PC-9 (cell line): Measurements from ENCODE around the gene BICC1. TPM values are rescaled to one million over a fixed set of nuclear protein-coding genes. Genes with fewer than 3 reads are reported as not detected.

ENCODE experiments used
- BruUV-seq: library from RNA; stranded (reverse); fragments of 400-500 nt; replicated peaks from 2 replicates; lab custom pipeline; 2021; lab: Mats Ljungman, UMichigan
- CTCF ChIA-PET: fragments of 300-600 bp; sonication (Branson Sonifier 250); formaldehyde crosslinking; loops from one replicate; lab custom pipeline; 2022; ENCODE audit warnings: antibody characterized with exemption; lab: Charles Lee
- POLR2A ChIA-PET: fragments of 300-600 bp; sonication (Branson Sonifier 250); formaldehyde crosslinking; loops from one replicate; lab custom pipeline; 2022; ENCODE audit warnings: antibody characterized with exemption; ENCODE audit not compliant: unreplicated experiment; lab: Charles Lee
- DNase-seq, 2 experiments: peaks; one replicate each; pipeline versions ENCODE4 v3.0.0 to v3.0.0-alpha.2; 2015 to 2022; ENCODE audit warnings: mixed read lengths in 1 of 2
- H2AFZ ChIP-seq: fragments of 200-600 bp; sonication (generic); 2 replicates; pipeline ENCODE4 v1.8.1; 2017; ENCODE audit warnings: antibody characterized with exemption
- H3F3A ChIP-seq: fragments of 200-600 bp; sonication (generic); 2 replicates; pipeline ENCODE4 v1.8.1; 2017; ENCODE audit warnings: antibody characterized with exemption, mild to moderate bottlenecking, low read depth; ENCODE audit not compliant: insufficient read depth
- H3K27ac ChIP-seq: fragments of 200-600 bp; sonication (generic); 2 replicates; pipeline ENCODE4 v1.6.1; 2016; ENCODE audit warnings: mixed run types
- H3K27me3 ChIP-seq: fragments of 200-600 bp; sonication (generic); 2 replicates; pipeline ENCODE4 v1.6.1; 2016; ENCODE audit warnings: low read depth, mixed run types; ENCODE audit not compliant: insufficient read depth
- H3K36me3 ChIP-seq: fragments of 200-600 bp; sonication (generic); 2 replicates; pipeline ENCODE4 v1.6.1; 2016; ENCODE audit warnings: low read depth, mixed run types
- H3K4me1 ChIP-seq: fragments of 200-600 bp; sonication (generic); replicated peaks from 2 replicates; pipeline ENCODE4 v1.6.1; 2016; ENCODE audit warnings: mixed run types; ENCODE audit not compliant: insufficient read depth
- H3K4me2 ChIP-seq: fragments of 200-600 bp; sonication (generic); 2 replicates; pipeline ENCODE4 v1.6.1; 2017; ENCODE audit warnings: mixed run types
- H3K4me3 ChIP-seq: fragments of 200-600 bp; sonication (generic); 2 replicates; pipeline ENCODE4 v1.6.1; 2016; ENCODE audit warnings: mixed run types
- H3K79me2 ChIP-seq: fragments of 200-600 bp; sonication (generic); 2 replicates; pipeline ENCODE4 v1.6.1; 2017; ENCODE audit warnings: low read depth, mixed run types
- H3K9me2 ChIP-seq: fragments of 200-600 bp; sonication (generic); 2 replicates; pipeline ENCODE4 v1.8.1; 2017; ENCODE audit warnings: mild to moderate bottlenecking; ENCODE audit not compliant: insufficient read depth
- H3K9me3 ChIP-seq: fragments of 200-600 bp; sonication (generic); 2 replicates; pipeline ENCODE4 v1.8.1; 2016; ENCODE audit warnings: low read depth; ENCODE audit not compliant: insufficient read depth
- H4K20me1 ChIP-seq: fragments of 200-600 bp; sonication (generic); 2 replicates; pipeline ENCODE4 v1.8.1; 2017; ENCODE audit not compliant: insufficient read depth
- CTCF ChIP-seq: fragments of 200-600 bp; sonication (generic); conservative IDR thresholded peaks from 2 replicates; pipeline ENCODE4 v1.6.1; 2017; ENCODE audit warnings: mixed run types, antibody characterized with exemption, mild to moderate bottlenecking, moderate library complexity
- EZH2 ChIP-seq: fragments of 200-600 bp; sonication (generic); IDR thresholded peaks from 2 replicates; pipeline ENCODE4 v1.8.0; 2017; ENCODE audit warnings: antibody characterized with exemption, low read depth
- intact Hi-C: fragments of 100-400 bp; cut with micrococcal nuclease; formaldehyde crosslinking; loops from one replicate; pipeline ENCODE4 v1.10.0; 2022; ENCODE audit not compliant: unreplicated experiment
- total RNA-seq: library from RNA; stranded (reverse); gene quantifications from 2 replicates; pipeline ENCODE4 v1.2.3, GENCODE V29; 2021

BICC1 gene
- total RNA-seq, 1 experiment from 2014 or later: not detected

- no peaks in the 10 kb centered on the region for H3K9me2 ChIP-seq
- H3K4me1 ChIP-seq: no peaks in the 10 kb centered on the region
- H3K36me3 ChIP-seq: no peaks in the 10 kb centered on the region
- no peaks in the 10 kb centered on the region for H3F3A ChIP-seq
- TF ChIP-seq EZH2: no peak
- TF ChIP-seq CTCF: no peak
- no peak overlapping the region for H3K27ac ChIP-seq
- no peaks in the 10 kb centered on the region for H3K9me3 ChIP-seq
- no TSS peak for BruUV-seq
- no peak overlapping the region for H2AFZ ChIP-seq
- no peak overlapping the region for H3K4me2 ChIP-seq
- DNase-seq: no peak
- POLR2A ChIA-PET: no interaction called here
- H3K4me3 ChIP-seq: no peak overlapping the region
- intact Hi-C loops: no loop called here
- no peaks in the 10 kb centered on the region for H3K79me2 ChIP-seq
- peaks cover 19% of the 10 kb centered on the region; the same call in 1 of the 2 replicates for H3K27me3 ChIP-seq
- CTCF ChIA-PET: no interaction called here
- H4K20me1 ChIP-seq: no peaks in the 10 kb centered on the region
These were observed 182.3 kb downstream of the BICC1 start for GRCh38 chr10:58695022-58695421.

GRCh38 chr10:58696736-58697135 is 184.1 kb downstream of the BICC1 start:
- H3K4me2 ChIP-seq: no peak overlapping the region
- H4K20me1 ChIP-seq: no peaks in the 10 kb centered on the region
- H3K9me2 ChIP-seq: no peaks in the 10 kb centered on the region
- intact Hi-C loops: no loop called here
- no peaks in the 10 kb centered on the region for H3K79me2 ChIP-seq
- DNase-seq: no peak
- H2AFZ ChIP-seq: no peak overlapping the region
- no peak overlapping the region for H3K27ac ChIP-seq
- CTCF ChIA-PET: no interaction called here
- H3K4me1 ChIP-seq: no peaks in the 10 kb centered on the region
- POLR2A ChIA-PET: no interaction called here
- peaks cover 19% of the 10 kb centered on the region; the same call in 1 of the 2 replicates for H3K27me3 ChIP-seq
- no peaks in the 10 kb centered on the region for H3K9me3 ChIP-seq
- TF ChIP-seq CTCF (no peak), EZH2 (no peak)
- BruUV-seq: no TSS peak
- no peaks in the 10 kb centered on the region for H3F3A ChIP-seq
- H3K36me3 ChIP-seq: no peaks in the 10 kb centered on the region
- H3K4me3 ChIP-seq: no peak overlapping the region

GRCh38 chr10:58697691-58698090 is 185.0 kb downstream of the BICC1 start:
- no peak for DNase-seq
- no peaks in the 10 kb centered on the region for H3K9me2 ChIP-seq
- TF ChIP-seq CTCF: no peak
- no peak for TF ChIP-seq EZH2
- no peak overlapping the region for H3K4me2 ChIP-seq
- no TSS peak for BruUV-seq
- H3K9me3 ChIP-seq: no peaks in the 10 kb centered on the region
- intact Hi-C loops: no loop called here
- no peak overlapping the region for H2AFZ ChIP-seq
- no peak overlapping the region for H3K4me3 ChIP-seq
- H3K79me2 ChIP-seq: no peaks in the 10 kb centered on the region
- no peaks in the 10 kb centered on the region for H3K36me3 ChIP-seq
- no peak overlapping the region for H3K27ac ChIP-seq
- H3F3A ChIP-seq: no peaks in the 10 kb centered on the region
- H4K20me1 ChIP-seq: no peaks in the 10 kb centered on the region
- CTCF ChIA-PET: interaction anchor here (0.6 kb wide), 1 partner anchor 1005 kb away, joined by 4 read pairs; no protein-coding TSS in a partner anchor
- peaks cover 19% of the 10 kb centered on the region; the same call in 1 of the 2 replicates for H3K27me3 ChIP-seq
- POLR2A ChIA-PET: no interaction called here
- no peaks in the 10 kb centered on the region for H3K4me1 ChIP-seq
